ENCODE data around the gene DZIP1L. TPM values are rescaled to one million over a fixed set of nuclear protein-coding genes. Genes with fewer than 3 reads are reported as not detected.
"Not testable (repeated sequence)": the region's sequence is repeated elsewhere in the genome, so short reads cannot be mapped to it uniquely, and the experiment has no call there.

Gene DZIP1L
- total and polyA plus RNA-seq, 9 of the 15 experiments (the other 6 are each of a cell fraction or from before 2014, with no cell fraction given): 0.03 to 1.5 (median 0.48) TPM; not detected in 1

DNA sequence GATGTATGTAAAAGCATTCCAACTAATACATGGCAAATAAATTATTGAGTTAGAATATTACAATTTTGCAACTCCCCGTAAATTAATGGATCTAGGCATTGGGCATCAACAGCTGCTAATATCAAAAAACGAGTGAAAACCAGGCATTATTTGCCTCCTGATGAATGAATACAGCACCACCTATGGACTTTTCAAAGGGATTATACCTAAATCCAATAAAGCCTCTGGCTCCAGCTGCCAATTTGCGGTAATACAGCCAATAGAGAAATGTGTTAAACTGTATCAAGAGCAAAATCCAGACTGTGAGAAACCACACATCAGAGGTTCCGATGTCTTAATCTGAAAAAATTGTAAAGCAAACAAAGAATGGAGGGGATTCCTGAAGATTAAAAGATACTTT is 33.1 kb upstream of the DZIP1L start:
- CTCF ChIA-PET (ENCODE audit: low intra/inter-chr PET ratio): no interaction called here

DNA sequence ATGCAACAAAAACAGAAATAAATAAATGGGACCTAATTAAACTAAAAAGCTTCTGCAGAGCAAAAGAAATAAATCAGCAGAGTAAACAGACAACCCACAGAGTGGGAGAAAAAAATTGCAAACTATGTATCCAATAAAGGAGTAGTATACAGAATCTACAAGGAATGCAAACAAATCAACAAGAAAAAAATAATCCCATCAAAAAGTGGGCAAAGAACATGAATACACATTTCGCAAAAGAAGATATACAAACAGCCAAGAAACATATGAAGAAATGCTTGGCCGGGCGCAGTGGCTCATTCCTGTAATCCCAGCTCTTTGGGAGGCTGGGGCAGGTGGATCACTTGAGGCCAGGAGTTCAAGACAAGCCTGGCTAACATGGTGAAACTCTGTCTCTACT is 26.8 kb upstream of the DZIP1L start:
- BruUV-seq (replicated peaks); FAIRE-seq; H3K79me2 ChIP-seq (ENCODE audit: control insufficient read depth, insufficient read depth, low read length); H3K4me1 ChIP-seq (replicated peaks in 1 of 2; ENCODE audit: control insufficient read depth in 2 of 2, insufficient read depth in 2 of 2, low read length in 2 of 2); CTCF ChIA-PET (ENCODE audit: low intra/inter-chr PET ratio); H3K9ac ChIP-seq (ENCODE audit: insufficient read depth in 1 of 2, low read depth in 2 of 2, low read length in 2 of 2); H4K20me1 ChIP-seq (replicated peaks; ENCODE audit: control insufficient read depth, insufficient read depth, low read length); H3K36me3 ChIP-seq (ENCODE audit: control insufficient read depth, insufficient read depth, low read length); intact Hi-C loops (cut with micrococcal nuclease); in situ Hi-C loops (cut with MboI); H3K9me3 ChIP-seq (replicated peaks; ENCODE audit: control insufficient read depth, insufficient read depth, low read depth, low read length); ATAC-seq; H3K4me3 ChIP-seq; H3K27ac ChIP-seq (ENCODE audit: extremely low read depth, low read depth, low read length); DNase-seq (ENCODE audit: extremely low read depth in 1 of 4, low spot score in 3 of 4); H3K9me1 ChIP-seq (ENCODE audit: control insufficient read depth, insufficient read depth, low read length); H3K27me3 ChIP-seq (ENCODE audit: control insufficient read depth in 2 of 2, insufficient read depth in 2 of 2, low read length in 2 of 2); H2AFZ ChIP-seq (ENCODE audit: low read depth, low read length); H3K4me2 ChIP-seq (ENCODE audit: insufficient read depth, low read length): not testable (repeated sequence)
- WGBS (ENCODE audit: insufficient coverage, low coverage, missing lambda C conversion rate): 0% methylated on average over 1 of the region's 3 CpGs
- POLR2A ChIA-PET: interaction anchor here (0.6 kb wide), 1 partner anchor 196 kb away, joined by 3 read pairs; no protein-coding TSS in a partner anchor

More for the DNA sequence above, 33.1 kb upstream of the DZIP1L start:
- Histone ChIP-seq H3K79me2 (ENCODE audit: control insufficient read depth, insufficient read depth, low read length) (no peaks in the 10 kb centered on the region), H3K4me3 (no peak overlapping the region), H4K20me1 (replicated peaks; ENCODE audit: control insufficient read depth, insufficient read depth, low read length) (no peaks in the 10 kb centered on the region), H3K4me2 (ENCODE audit: insufficient read depth, low read length) (no peak overlapping the region), H3K27ac (ENCODE audit: extremely low read depth, low read depth, low read length) (no peak overlapping the region), H3K27me3 (ENCODE audit: control insufficient read depth in 2 of 2, insufficient read depth in 2 of 2, low read length in 2 of 2) (no peaks in the 10 kb centered on the region), H3K4me1 (replicated peaks in 1 of 2; ENCODE audit: control insufficient read depth in 2 of 2, insufficient read depth in 2 of 2, low read length in 2 of 2) (no peaks in the 10 kb centered on the region), H3K9me3 (replicated peaks; ENCODE audit: control insufficient read depth, insufficient read depth, low read depth, low read length) (no peaks in the 10 kb centered on the region), H2AFZ (ENCODE audit: low read depth, low read length) (no peak overlapping the region), H3K9me1 (ENCODE audit: control insufficient read depth, insufficient read depth, low read length) (no peaks in the 10 kb centered on the region), H3K36me3 (ENCODE audit: control insufficient read depth, insufficient read depth, low read length) (no peaks in the 10 kb centered on the region), H3K9ac (ENCODE audit: insufficient read depth in 1 of 2, low read depth in 2 of 2, low read length in 2 of 2) (no peak overlapping the region)
- BruUV-seq (replicated peaks): no TSS peak
- POLR2A ChIA-PET: no interaction called here
- intact Hi-C loops (cut with micrococcal nuclease) (no loop called here), in situ Hi-C loops (cut with MboI) (no loop called here)
- TF ChIP-seq, protein P1, sequence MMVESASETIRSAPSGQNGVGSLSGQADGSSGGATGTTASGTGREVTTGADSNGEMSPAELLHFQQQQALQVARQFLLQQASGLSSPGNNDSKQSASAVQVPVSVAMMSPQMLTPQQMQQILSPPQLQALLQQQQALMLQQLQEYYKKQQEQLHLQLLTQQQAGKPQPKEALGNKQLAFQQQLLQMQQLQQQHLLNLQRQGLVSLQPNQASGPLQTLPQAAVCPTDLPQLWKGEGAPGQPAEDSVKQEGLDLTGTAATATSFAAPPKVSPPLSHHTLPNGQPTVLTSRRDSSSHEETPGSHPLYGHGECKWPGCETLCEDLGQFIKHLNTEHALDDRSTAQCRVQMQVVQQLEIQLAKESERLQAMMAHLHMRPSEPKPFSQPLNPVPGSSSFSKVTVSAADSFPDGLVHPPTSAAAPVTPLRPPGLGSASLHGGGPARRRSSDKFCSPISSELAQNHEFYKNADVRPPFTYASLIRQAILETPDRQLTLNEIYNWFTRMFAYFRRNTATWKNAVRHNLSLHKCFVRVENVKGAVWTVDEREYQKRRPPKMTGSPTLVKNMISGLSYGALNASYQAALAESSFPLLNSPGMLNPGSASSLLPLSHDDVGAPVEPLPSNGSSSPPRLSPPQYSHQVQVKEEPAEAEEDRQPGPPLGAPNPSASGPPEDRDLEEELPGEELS (CRISPR knock-in tag; IDR thresholded peaks at IDR 0.05; ENCODE audit: borderline replicate concordance): no peak
- peak in 1 of 2 experiments; percentile 11; a peak in 1 of 4 replicates for TF ChIP-seq RAD21 (CRISPR knock-in tag; conservative IDR thresholded peaks at IDR 0.05 in 1 of 2, IDR thresholded peaks at IDR 0.05 in 1 of 2)
- no peak for TF ChIP-seq SMC3 (conservative IDR thresholded peaks at IDR 0.05; ENCODE audit: insufficient read depth, low read depth, low read length)
- FAIRE-seq (no peak), DNase-seq (ENCODE audit: extremely low read depth in 1 of 4, low spot score in 3 of 4) (no peak), ATAC-seq (no peak)
- 26% methylated on average over 4 of the region's 4 CpGs for WGBS (ENCODE audit: insufficient coverage, low coverage, missing lambda C conversion rate)

Data from K562 (cell line).